Measurements from ENCODE around the gene MSRB2.
"Not testable (repeated sequence)": the region's sequence is repeated elsewhere in the genome, so short reads cannot be mapped to it uniquely, and the experiment has no call there.

MSRB2 gene
- 2.4 to 4.8 reads per million in 2 donors for total RNA-seq

- DNase-seq = peak; percentile 64
Measured at GRCh38 chr10:23095404-23095965, at the start of gene MSRB2. Gene MSRB2, plus strand, starts transcription at chr10:23095579. Its CDS starts 30 bp downstream, at chr10:23095609.

- DNase-seq = no peak
Measured at GRCh38 chr10:23046027-23046426, 49.4 kb upstream of the MSRB2 start.

- no peak for DNase-seq
Measured at GRCh38 chr10:23047201-23048050, 48.0 kb upstream of the MSRB2 start.

GRCh38 chr10:23048191-23048590 lies 47.2 kb upstream of the MSRB2 start:
- no peak for DNase-seq

GRCh38 chr10:23051278-23051677 lies 44.1 kb upstream of the MSRB2 start:
- no peak for DNase-seq

- no peak for DNase-seq
Measured at GRCh38 chr10:23051855-23052331, 43.5 kb upstream of the MSRB2 start.

GRCh38 chr10:23053036-23053435 lies 42.3 kb upstream of the MSRB2 start:
- DNase-seq = no peak

GRCh38 chr10:23055424-23056185 lies 39.8 kb upstream of the MSRB2 start:
- no peak for DNase-seq

GRCh38 chr10:23056186-23056579 lies 39.2 kb upstream of the MSRB2 start:
- no peak for DNase-seq

GRCh38 chr10:23058366-23058765 lies 37.0 kb upstream of the MSRB2 start:
- DNase-seq = no peak

GRCh38 chr10:23060918-23061317 lies 34.5 kb upstream of the MSRB2 start:
- no peak for DNase-seq

GRCh38 chr10:23063045-23063972 lies 32.1 kb upstream of the MSRB2 start:
- no peak for DNase-seq

- no peak for DNase-seq
Measured at GRCh38 chr10:23063973-23064812, 31.2 kb upstream of the MSRB2 start.

- DNase-seq = not testable (repeated sequence)
Measured at GRCh38 chr10:23064813-23065114, 30.6 kb upstream of the MSRB2 start.

- DNase-seq = no peak
Measured at GRCh38 chr10:23065181-23065948, 30.0 kb upstream of the MSRB2 start.

- no peak for DNase-seq
Measured at GRCh38 chr10:23067337-23067736, 28.0 kb upstream of the MSRB2 start.

GRCh38 chr10:23067939-23068775 lies 27.2 kb upstream of the MSRB2 start:
- DNase-seq = peak; percentile 61

- no peak for DNase-seq
Measured at GRCh38 chr10:23069019-23069815, 26.2 kb upstream of the MSRB2 start.
